ENCODE measurements around the gene TRPM2.
"Not testable (repeated sequence)": the region's sequence is repeated elsewhere in the genome, so short reads cannot be mapped to it uniquely, and the experiment has no call there.

The TRPM2 gene

DNA sequence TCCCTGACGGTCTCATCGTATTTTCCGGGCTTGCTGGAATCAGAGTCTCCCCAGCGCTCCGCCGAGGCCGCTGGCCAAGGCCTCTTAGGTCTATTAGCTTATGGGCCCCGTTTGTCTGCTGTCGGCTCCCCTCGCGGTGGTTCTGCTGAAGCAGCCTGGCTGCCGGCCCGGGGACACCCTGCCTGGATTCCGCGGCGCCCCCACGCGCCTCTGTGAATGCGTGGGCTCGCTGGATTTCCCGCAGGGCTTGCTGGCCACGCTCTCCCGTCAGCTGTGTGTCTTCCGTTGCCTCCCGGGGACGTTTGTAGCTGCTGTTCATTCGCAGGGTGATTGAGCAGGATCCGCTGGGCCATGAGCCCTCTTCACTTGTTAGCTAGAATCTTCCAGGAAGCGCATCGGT is 110.3 kb downstream of the TRPM2 start:
- no peak for DNase-seq (ENCODE audit: low spot score)

DNA sequence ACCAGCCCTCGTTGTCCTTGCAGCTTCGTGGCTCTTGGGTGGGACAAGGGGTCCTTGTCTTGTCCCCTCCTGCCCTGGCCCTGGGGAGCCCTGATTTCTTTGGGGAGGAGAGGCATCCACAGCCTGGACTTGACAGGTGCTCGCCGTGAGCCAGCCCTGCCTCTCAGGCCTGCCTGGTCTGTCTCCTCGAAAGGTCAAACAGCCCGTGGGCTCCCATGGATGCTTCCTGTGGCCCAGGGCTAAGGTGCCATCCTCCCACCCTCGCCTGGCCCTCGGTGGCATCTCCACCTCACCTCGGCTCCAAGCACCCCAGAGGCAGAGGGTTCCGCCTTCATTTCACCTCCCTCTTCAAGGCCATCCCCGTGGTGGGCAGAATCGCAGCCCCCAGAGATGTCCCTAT is 110.9 kb downstream of the TRPM2 start:
- DNase-seq (ENCODE audit: low spot score) = no peak

DNA sequence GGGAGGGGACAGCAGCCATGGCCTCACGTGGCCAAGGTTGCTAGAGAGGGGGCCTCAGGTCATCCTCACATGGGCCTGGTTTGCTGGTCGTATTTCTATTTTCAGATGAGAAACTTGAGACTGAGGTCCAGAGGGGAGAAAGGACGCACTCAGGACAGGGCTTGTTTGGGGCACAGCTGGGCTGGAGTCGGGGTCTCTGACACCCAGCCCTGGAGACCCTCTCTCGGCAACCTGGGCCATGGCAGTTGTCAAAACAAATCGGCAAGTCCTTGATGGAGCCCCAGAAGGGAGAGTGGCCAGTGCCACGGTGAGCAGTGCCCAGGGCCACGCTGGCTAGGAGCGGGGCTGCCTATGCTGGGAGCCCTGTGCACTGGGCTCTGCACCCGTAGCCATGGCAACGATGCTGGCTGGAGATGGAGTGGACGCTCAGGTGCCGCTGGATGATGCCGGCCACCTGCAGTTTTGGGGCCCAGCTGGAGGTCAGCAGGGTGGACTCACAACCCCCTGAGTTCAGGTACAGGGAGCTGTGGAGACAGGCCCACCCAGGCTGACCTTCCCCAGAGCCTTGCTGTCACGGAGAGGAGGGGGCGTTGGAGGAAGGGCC is 113.0 kb downstream of the TRPM2 start:
- no peak for DNase-seq (ENCODE audit: low spot score)

DNA sequence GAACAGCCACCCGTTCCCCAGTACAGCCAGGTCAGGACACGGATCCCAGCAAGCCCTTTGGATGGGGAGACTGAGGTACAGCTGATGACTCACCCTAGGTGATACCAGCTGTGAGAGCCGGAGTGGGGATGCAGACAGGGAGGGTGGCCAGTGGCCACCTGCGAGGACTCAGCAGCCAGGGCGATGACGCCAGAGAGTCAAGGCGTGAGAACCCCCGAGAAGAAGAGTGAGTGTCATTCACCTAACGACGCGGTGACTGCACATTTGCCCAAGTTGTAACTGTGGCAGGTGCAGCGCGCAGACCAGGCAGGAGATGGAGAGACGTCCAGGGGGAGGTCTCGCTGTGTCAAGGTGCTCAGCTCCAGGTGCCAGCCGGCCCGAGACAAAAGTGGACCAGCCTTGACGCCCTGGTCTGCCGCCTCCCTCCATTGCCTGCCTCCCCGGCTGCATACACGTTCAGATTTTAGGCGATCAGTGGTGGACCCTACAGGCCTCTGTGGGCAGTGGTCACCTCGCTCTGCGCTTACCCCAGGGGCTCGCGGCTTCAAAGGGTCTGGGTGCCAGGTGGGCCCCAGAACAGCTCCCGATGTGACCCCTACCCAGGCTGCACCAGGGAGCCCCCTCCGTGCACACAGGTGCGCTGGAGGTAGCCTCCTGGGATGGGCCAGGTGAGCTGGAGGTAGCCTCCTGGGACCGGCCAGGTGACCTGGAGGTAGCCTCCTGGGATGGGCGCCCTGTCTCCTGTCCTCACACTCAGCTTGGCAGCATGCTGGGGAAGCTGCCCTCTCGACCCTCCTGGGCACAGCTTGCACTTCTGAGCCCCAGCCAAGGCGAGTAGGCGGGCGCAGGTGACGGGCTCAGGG is 113.8 kb downstream of the TRPM2 start:
- no peak for DNase-seq (ENCODE audit: low spot score)

DNA sequence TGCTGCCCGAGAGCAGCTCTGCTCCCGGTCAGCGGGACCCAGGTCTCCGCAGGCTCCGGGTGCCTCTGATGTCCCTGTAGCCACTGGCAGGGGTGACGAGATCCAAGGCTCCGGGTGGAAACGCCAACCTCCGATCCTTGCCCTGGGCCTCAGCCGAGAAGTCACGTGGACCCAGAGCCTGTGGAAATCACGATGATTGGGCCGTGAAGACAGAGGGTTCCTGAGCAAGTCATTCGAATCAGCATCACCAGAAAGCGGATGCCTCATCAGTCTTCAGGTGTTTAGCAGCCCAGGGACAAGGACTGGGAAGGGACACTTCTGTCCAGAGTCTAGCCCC is 114.4 kb downstream of the TRPM2 start:
- DNase-seq (ENCODE audit: low spot score) = no peak

DNA sequence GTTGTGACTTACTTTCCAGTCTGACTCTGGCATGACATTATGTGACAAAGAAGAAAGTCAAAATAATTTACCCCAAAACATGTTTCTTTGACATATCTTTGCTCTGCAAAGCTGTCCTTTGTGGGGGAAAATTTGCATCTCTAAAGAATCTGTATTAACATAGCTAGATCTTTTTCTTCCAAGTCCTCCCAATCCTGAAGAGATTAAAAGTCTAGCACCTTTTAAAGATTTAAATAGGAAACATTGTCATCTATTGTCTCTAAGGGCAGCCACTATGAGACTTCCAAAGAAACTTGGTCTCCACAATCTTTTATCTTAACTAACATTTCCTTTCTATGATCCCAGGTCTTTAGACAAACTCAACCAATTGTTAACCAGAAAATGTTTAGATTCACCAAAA is 117.9 kb downstream of the TRPM2 start:
- DNase-seq (ENCODE audit: low spot score) = no peak

DNA sequence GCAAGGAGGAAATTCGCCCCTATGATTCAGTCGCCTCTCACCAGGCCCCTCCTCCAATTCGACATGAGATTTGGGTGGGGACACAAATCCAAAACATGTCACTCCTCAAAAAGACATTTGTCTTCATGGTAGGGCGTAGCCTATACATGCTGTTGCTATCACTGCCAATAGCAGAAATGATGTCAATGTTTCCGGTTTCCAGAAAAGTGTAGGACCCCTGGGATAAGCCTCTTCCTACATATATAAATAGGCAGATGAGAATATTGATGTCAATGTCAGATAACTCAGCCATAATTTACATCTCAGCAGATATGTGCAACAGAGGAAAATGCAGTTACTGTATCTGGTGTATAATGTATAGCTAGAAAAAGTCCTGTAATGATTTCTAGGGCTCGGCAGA is 118.6 kb downstream of the TRPM2 start:
- no peak for DNase-seq (ENCODE audit: low spot score)

DNA sequence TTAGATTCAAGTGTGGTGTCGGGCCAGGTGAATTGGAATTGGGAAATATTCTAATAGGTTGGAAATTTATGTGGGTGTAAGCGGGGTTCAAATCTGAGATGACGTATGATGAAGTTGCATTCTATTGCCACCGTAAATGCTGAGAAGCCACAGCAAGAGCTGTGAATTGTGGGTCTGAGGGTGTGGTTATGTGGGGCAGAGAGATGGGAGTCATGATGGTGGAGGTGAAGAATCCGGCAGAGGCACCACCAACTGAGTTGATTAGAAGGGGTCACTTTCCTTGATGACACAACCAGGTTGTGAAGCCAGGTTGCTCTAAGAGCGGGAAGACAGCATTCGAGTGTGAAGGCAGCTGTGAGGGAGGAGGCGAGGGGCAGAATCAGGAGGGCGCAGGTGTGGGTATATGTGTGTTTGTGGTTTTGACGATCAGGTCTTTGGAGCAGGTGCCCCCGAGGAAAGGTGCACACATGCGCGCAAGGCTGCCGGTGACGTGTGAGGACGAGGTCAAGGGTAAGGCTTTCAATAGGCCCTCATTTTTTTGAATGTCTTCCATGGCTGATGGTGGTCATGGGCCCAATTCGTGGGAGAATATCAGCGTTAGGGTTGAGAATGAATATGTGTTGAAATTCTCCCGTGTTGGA is 120.6 kb downstream of the TRPM2 start:
- no peak for DNase-seq (ENCODE audit: low spot score)

DNA sequence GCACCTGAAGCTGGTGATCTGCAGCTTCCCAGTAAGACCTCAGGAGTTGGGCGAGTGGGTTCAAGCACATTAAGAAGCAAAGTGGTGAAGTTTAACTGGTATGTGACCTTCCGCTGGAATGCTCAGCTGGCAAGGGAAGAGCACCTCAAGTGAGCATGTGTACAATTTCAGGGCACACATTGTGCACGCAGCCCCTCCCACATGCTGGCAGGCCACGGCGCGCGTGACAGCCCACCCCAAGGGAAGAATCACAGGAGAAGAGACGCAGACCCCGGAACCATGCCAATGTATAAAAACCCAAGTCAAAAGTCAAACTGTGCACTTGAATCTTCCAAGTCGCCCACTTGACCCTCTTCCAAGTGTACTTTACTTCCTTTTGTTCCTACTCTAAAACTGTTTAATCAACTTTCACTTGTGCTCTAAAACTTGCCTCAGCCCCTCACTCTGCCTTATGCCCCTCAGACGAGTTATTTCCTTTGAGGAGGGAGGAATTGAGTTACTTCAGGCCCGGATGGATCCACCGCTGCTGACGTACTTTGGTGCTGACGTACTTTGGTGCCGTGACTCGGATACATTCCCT is 121.9 kb downstream of the TRPM2 start:
- no peak for DNase-seq (ENCODE audit: low spot score)

DNA sequence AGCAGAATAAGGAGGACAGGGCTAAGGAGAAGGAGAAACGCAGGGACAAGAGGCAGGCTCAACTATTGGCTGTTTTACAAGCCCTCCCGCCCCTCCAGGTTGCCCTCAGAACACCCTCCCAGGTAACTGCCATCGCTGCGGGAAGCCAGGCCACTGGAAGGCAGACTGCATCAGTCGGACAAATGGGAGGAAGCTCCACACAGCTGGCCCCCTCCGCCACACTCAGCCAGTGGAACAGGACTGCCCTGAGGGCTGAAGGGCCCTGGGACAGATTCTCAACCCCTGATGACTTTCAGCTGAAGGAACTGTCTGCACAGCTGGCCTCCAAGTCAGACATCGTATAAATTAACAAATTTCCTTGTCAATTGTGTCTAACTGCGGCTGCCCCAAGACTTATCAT is 123.7 kb downstream of the TRPM2 start:
- no peak for DNase-seq (ENCODE audit: low spot score)

DNA sequence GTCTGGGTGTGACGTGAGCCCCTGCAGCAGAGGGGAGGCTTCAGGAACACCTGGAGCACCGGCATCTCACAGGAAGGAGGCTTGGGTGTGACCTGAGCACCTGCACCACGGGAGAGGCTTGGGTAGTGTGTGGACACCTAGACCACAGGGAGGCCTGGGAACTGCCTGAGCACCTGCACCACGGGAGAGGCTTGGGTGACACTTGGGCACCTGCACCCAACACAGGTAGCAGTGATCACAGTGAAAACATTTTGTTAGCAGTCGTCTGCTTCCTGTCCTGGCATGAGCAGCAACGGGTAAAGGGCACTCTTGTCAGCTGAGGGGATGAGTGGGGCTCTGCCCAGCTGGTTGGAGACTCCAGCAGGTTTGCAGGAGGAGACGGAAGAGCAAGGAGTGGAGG is 124.3 kb downstream of the TRPM2 start:
- DNase-seq (ENCODE audit: low spot score) = no peak

DNA sequence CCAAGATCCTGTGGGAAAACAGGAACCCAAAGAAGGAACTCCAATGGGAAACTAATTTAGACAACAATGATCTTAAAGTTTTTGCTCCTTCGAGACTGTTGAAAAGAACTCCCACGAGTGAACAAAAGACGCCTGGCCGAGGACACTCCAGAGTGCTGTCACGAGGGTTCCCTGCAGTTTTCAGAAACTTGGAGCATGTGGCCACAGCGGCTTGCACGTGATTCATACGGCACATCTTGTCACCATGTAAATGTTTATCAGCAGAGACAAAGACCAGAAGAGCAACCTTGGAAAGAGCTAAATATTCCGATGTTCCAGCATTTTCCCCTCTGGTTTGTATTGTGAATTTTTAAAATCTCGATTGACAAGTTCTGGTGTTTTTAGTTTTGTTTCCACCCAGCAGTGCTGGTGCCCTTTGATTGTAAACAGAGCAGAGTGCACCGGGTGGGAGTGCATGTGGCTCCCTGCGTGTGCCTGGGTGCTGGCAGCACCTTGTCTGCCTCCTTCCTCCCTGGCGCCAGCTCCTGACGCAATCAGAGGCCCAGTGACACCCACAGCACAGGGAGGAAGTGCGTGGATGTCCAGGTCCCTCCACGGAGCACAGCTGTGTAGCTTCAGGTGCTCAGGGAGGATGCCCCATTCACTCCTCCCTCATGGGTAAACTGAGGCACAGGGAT is 124.8 kb downstream of the TRPM2 start:
- DNase-seq (ENCODE audit: low spot score) = no peak

DNA sequence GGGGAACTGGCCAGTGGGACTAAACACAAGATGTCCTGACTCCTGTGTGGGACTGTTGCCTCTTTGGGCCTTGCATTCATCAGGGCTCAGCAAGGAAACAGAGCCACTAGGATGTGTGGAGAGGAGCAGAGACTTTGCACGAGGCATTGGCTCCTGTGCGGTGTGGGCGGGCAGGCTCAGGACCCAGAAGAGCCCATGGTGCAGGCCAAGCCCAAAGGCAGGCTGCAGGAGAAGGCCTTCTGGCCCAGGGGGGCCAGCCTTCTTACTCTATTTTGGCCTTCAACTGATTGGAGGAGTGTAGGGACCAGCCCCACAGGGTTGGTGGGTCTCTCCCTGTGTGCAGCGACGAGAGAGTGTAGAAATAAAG is 125.4 kb downstream of the TRPM2 start:
- no peak for DNase-seq (ENCODE audit: low spot score)

DNA sequence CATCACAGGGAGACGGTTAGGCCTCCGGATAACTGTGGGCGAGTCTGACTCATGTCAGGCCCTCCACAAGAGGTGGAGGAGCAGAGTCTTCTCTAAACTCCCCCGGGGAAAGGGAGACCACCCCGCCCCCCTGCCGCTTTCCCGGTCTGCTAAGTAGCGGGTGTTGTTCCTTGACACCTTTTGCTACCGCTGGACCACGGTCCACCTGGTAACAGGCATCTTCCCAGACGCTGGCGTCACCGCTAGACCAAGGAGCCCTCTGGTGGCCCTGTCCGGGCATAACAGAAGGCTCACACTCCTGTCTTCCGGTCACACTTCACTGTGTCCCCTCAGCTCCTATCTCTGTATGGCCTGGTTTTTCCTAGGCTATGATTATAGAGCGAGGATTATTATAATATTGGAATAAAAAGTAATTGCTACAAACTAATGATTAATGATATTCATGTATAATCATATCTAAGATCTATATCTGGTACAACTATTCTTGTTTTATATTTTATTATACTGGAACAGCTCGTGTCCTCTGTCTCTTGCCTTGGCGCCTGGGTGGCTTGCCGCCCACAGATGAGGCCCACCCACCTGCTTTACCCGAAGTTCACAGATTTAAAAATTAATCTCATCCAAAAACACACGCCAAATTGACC is 126.3 kb downstream of the TRPM2 start:
- DNase-seq (ENCODE audit: low spot score) = not testable (repeated sequence)

DNA sequence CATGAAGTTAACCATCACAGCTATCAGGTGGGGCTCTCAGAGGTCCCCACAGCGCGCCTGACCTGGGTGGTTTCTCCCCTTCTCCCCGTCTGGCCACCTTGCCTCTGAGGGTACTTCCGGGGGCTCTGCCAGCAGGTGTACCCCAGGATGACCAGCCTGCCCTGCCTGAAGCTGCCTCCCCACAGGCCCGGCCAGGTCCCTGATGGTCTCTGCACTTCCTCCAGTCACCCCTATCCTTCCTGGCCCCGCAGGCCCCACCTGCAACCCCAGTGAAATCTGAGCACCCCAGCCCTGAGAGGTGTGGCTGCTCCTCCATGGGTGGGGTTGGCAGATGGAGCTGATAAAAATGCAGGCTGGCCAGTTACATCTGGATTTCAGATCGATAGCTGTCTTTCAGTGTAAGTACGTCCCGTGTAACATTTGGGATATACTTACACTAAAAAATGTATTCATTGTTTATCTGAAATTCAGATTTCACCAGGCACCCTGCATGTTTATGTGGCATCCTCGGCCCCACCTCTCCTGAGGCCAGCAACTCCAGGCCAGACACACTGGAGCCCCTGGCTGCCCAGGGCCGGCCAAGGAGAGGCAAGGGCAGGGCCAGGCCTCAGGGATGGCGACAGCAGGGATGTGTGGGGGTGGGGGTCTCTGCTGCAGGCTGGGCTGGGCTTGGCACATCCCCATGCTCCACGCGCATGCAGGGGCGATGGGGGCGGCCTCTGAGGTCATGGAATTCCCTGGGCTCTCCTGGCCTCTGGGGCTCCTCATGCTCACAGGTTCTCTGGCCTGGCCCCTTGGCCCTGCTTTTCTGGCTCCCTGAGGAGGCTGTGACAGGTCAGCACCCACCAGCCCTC is 127.0 kb downstream of the TRPM2 start:
- no peak for DNase-seq (ENCODE audit: low spot score)

DNA sequence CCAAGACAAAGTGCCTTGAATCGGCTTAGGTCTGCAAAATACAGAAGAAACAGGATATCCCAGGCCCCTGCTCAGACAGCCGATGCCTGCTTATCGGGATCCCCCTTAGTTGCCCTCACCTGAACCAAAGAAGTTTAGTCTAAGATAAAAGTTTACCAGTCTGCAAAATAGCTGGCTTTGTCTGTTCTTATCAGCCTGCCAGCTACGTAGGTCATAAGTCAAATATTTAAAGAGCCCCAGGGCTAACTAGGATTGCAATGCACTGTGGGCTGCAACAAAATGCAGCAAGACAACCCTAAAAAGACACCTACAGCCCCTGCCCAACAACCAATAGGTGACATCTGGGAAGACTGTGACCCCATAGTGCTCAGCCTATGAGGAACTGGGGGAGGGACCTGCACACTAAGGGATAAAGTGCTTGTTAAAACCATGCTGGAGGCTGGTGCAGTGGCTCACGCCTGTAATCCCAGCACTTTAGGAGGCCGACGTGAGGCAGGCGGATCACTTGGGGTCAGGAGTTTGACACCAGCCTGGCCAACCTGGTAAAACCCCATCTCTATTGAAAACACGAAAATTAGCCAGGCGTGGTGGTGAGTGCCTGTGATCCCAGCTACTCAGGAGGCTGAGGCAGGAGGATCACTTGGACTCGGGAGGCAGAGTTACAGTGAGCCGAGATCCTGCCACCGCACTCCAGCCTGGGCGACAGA is 129.3 kb downstream of the TRPM2 start:
- no peak for DNase-seq (ENCODE audit: low spot score)

DNA sequence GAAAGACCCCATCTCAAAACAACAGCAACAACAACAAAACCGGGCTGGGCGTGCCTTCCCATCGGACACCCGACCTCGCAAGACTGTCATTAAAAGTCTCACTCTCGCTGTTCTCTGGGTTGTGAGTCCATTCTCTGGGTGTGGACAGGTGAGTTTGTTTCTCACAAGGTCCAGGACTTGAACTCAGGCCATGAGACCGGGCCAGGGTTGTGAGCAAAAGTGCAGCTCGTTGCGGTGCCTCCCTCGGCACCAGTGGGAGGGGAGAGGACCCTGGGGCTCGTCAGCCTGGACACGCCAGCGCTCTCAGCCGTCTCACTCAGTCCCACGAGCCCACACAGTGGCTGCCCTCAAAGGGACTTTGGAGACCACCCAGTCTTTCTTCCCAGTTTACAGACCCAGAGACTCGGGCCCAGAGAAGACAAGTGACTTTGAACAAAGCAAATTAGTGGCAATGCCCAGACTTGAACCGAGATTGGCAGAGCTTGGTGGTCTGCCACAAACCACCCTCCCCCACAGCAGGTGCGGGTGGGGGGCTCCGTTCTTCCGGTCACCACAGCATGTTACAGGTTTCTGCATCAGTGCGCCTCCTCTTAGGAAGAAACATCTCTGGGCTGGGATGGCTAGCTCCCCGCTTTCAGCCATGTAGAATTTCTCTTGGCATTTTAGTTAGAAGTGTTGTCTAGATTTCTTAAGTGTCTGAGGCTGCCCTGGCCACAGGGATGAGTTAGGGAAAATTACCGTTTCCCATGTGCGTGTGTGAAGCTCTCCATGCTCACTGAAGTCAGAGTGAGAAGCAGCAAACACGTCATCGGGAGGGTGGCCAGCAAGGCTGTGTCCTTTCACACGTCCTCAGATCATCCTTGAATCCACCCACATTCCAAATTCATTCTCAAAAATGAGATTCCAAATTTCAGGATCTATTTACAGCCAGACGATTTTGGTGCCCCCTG is 130.1 kb downstream of the TRPM2 start:
- DNase-seq (ENCODE audit: low spot score) = peak; percentile 25

DNA sequence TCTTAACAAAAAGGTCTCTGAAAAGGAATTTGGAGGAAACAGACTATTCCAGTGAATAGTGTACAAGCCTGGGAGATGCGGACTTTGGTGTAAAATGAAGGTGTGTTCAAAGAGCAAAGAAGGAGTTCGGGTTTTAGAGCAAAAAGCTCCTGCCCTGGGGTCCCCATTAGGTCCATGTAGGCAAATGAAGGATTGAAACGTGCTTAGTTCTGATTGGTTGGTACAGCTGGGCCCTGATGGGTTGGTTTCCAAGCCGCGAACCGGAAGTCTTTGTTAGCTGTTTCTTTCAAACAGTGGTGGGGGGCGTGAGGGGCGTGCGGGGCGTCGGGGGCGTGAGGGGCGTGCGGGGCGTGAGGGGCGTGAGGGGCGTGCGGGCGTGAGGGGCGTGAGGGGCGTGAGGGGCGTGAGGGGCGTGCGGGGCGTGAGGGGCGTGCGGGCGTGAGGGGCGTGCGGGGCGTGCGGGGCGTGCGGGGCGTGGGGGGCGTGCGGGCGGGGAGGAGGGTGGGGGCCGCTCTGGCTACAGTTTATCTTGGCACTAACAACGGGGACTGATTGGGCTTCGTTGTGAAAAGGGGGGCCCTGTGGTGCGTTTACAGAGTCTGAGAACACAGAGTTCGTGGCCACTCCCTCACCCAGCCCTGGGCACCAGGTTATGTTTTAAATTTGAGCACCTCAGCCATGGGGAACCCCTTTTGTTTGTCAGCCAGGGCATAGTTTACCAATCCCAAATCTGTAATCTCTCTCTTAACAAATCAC is 131.3 kb downstream of the TRPM2 start:
- DNase-seq (ENCODE audit: low spot score) = no peak
